Fibroblast of skin of scalp (primary cell): Measurements from ENCODE around the gene ADAM19.

ENCODE experiments used
- DNase-seq: peaks from one replicate; pipeline ENCODE4 v3.0.0-alpha.2; 2013

The ADAM19 gene

GRCh38 chr5:157516006-157516405, 59.6 kb downstream of the ADAM19 start:
- DNase-seq = peak; percentile 90

- DNase-seq = no peak
Observed at GRCh38 chr5:157514974-157515373, 60.6 kb downstream of the ADAM19 start.

DNA sequence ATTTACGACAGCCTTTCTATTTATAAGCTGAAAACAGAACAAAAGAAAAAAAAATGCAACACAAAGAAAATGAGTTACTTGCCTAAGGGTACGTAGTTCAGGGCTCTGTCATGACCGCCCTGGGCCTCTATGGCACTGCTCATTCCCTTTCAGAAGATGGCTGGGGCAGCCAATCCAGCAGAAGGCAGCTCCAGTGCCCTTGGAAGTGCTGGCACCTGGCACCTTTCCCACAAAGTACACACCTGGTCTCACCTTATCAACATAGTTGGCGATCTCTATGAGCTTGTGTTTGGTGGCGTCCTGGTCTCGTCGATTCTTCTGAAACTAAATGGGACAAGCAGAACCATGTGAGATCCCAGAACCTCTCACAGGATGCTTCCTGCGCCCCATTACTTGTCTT, 62.4 kb downstream of the ADAM19 start:
- no peak for DNase-seq

- peak; percentile 98 for DNase-seq
Observed at GRCh38 chr5:157511651-157512644, 63.6 kb downstream of the ADAM19 start.

DNA sequence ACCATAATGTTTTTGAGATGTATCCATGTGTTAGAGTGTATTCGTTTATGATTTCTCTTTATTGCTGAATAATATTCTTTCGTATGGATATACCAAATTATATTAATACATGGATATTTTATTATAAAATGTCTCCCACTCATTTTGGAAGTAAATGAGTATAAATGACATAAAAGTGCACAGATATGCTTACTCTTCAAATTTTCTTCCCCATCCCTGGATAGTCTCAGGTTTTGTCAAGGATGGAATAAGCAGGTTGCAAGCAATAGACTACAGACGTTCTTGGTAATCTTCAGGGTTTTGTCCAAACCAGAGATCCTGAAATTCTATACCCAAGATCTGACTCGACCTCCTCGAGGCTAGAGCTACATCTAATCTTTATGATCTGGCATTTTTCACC, 64.9 kb downstream of the ADAM19 start:
- no peak for DNase-seq

GRCh38 chr5:157509587-157509986, 66.0 kb downstream of the ADAM19 start:
- no peak for DNase-seq

DNA sequence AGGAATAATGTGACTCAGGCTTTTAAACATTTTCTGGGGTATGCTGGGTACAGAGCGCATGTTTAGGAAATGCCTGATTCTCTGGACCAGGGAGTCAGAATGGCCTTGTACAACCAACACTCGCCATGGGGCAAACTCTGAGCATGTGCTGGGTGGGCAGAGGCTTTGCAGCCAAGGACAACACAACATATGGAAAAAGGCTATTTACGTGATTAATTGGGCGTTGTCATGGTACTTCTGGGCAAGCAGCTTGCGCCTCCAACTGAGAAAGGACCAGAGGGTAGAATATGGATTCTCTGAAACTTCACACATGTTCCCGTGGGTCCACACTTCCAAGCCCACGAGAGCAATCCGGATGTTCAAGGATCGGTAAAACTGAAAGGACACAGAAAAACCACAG, 66.5 kb downstream of the ADAM19 start:
- DNase-seq = no peak

DNA sequence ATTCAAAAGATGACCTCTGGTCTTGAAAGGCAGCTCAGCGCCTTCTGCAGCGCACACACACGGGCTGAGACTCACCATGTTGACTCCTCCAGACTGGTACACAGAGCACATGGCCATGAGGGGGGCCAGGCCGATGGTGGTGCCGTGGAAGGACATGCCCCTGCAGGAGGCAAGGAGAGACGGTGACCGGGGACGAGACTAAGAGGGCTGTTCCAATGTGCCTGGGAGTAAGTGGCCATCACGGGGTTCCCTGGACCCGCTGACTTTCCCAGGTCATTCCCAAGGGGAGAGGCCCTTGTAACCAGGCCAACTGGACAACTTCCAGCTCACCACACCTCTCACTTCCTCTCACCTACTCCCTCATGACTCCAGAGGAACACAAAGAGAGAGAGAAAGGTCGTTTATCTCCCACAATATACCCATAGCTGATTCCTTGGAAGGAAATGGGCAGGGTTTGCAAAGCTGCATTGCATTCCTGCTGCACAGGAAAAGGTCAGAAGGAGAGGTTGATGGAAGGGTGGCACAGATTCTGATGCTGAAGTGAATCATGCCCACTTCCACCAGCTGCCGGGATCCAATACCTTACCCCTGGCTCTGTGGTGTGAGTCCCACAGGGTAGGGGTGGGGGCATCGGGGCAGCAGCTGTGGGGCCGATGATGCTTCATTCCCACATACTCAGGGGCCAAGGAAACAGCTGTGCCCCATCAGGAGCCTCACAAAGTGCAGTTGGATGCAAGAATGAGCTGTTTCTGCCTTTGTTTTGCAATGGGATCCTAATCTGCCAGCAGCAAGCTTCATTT, 68.4 kb downstream of the ADAM19 start:
- no peak for DNase-seq

GRCh38 chr5:157506066-157506590, 69.4 kb downstream of the ADAM19 start:
- DNase-seq = no peak

DNA sequence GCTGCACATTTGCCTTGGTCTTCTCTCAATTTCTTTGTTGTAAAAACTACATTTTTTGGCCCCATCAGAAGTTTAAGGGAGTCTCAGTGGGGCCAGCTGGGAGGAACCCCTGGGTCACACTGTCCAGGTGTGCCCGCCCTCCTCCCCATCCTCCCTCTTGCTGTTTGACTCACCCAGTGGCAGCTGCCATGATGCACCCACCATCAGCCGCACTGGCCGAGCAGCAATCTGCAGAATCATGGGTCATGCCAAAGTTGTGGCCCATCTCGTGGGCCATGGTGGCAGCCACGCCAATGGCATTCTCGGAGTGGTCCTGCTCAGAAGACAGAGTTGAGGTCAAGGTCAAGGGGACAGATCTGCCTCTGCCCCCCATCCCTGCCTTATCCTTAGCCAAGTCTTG, 70.1 kb downstream of the ADAM19 start:
- no peak for DNase-seq

GRCh38 chr5:157504053-157504452, 71.5 kb downstream of the ADAM19 start:
- DNase-seq = no peak

- no peak for DNase-seq
Observed at GRCh38 chr5:157502143-157502647, 73.4 kb downstream of the ADAM19 start.

DNA sequence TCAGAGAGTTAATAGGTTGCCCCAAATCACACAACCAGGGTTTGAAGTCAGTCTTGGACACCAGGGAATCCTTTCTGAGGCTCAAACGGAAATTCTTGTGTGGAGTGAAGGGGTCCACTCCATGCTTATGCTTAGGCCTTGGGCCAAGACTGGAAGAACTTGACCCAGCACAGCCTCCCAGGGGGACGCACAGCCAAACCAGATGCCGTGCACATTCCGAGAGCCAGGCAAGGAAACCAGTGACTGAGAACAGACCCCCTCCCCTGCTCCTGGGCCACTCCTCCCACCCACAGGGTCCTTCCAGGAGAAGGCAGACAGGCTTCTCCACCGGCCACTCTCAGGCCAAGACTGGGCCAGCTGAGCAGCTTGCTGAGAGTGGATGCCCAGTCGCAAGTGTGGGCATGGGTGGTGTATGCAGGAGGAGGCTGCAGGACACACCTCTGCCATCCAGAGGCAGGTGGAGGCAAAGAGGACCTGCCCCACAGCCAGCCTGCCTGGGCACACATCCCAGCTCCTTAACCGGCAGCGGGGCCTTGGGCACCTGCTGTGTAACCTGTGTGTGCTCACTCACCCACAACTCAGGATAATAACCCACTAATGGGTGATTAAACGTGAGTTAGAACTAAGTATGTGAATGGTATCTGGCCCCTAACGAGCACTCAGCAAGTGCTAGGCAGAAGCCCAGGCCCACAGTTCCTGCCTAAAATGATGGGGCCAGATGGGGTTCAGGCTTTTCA, 77.5 kb downstream of the ADAM19 start:
- DNase-seq = no peak

DNA sequence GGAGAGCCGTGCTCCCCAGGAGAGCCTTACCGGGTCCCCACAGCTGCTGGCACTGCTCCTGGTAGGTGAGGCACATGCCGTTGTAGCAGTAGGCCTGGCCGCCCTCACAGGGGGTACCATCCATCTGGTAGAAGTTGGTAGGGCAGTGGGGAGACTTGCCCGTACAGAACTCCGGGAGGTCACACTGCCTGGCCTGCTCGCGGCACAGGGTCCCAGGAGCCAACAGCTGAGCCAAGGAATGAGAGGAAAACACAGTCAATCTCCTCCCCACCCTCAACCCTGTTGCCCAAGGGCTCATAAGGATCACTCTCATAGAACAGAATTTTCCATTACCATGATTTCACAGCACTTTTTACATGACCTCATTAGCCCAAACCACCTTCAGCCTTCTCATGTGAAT, 78.7 kb downstream of the ADAM19 start:
- no peak for DNase-seq

DNA sequence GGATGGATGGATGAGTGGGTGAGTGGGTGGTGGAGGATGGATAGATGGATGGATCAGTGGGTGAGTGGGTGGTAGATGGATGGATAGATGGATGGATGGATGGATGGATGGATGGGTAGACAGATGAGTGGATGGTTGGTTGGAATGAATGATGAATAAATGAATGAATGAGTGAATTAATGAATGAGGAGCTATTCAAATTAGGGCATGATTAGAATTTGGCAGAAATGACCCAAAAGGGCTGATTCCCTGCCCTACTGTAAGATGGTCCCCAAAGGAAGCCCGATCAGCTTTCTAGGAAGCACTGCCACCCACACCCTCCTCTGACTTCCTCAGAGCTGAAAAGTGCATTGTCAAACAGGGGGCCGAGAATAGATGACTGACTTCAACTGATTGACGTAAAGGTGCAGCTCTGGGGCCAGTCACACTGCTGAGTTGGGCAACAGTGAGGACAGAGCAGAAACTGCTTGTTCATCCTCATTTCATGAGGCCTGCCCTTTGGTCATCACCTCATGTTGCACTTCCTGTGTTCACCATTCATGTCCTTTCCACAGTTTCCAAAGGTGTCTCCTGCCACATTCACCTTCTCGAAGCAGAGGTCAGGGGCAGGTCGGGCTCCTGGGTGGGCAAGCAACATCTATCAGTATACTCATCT, 81.3 kb downstream of the ADAM19 start:
- DNase-seq = no peak

DNA sequence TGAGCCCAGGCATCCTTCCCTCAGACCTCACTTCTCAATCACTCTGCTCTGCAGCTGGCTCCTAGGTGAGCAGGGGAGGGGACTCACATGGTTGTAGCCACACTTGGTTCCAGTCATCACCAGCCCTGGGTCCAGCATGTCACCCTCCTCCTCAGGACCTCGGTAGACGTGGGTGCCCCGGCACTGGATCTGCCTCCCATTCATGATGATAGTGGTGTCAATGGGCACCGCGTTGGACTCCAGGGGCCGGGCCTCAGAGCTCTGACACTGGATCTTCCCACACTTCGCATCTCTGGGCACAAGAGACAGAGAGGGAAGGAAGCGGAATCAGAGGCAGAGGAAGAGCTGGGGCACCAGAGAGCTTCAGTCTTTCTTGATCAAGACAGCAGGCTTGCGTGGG, 82.7 kb downstream of the ADAM19 start:
- DNase-seq = no peak

DNA sequence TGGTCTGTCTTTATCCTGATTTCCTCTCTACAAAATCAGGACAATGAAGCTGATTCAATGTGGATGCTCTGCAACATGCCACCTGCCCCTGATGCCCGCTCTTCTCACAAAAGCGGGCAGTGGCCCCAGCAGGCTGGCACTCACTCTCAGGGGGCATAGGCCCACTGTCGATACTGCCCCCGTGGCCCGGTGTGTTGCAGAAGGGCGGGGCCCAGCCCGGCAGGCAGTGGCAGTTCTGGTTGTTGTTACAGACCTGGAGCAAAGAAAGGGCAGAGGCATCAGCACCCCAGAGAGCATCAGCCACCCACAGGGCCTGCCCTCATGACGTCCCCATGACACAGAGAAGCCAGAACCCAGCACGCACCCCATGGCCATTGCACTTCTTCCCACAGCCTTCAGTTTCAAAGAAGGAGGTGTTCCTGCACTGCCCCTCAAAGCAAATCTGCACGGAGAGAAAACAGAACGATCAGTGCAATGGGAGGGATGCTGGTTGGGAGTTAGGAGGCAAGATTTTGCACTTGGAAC, 84.0 kb downstream of the ADAM19 start:
- no peak for DNase-seq

GRCh38 chr5:157487358-157487757, 88.2 kb downstream of the ADAM19 start:
- no peak for DNase-seq

GRCh38 chr5:157486861-157487260, 88.7 kb downstream of the ADAM19 start:
- DNase-seq = no peak

GRCh38 chr5:157486221-157486681, 89.3 kb downstream of the ADAM19 start:
- DNase-seq = no peak

DNA sequence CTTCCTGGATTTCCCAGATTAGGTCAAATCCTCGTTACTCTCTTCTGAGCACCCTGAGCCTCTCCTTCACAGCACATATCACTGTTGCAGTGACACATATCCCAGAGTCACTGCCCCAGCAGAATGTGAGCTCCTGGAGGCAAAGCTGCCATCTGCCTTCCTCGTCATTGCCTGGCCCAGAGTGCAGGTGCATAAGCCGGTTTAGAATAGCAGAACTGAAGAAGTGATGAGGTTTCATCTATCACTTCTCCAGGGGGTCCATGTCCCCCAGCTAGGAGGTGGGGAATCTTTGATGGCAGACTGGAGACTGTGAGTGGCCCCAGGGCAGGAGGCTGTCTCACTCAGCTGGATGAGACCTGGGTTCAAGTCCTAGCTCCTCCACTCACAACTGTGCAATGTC, 89.8 kb downstream of the ADAM19 start:
- DNase-seq = no peak
